Mammary epithelial cell (primary cell): ENCODE results near the gene STK32B.

ENCODE experiments used
- CTCF ChIP-seq, 2 donors: IDR thresholded peaks in 1 of 2; conservative IDR thresholded peaks in 1 of 2; 2 replicates each; pipeline ENCODE4 v1.5.1; 2011 to 2012; ENCODE audit warnings: inconsistent platforms in 2 of 2, low read length in 2 of 2, mild to moderate bottlenecking in 2 of 2, control low read depth in 1 of 2, low read depth in 1 of 2; ENCODE audit not compliant: insufficient read depth in 1 of 2; ENCODE audit errors: extremely low read depth in 1 of 2
- EZH2 ChIP-seq: IDR thresholded peaks from 2 replicates; pipeline ENCODE4 v1.6.1; 2012; ENCODE audit warnings: low read length, inconsistent platforms, borderline replicate concordance

GRCh38 chr4:5465956-5466355 is 414.7 kb downstream of the STK32B start:
- no peak for TF ChIP-seq CTCF (conservative IDR thresholded peaks at IDR 0.05 in 1 of 2, IDR thresholded peaks at IDR 0.05 in 1 of 2; ENCODE audit: extremely low read depth in 1 of 2, insufficient read depth in 1 of 2, low read depth in 1 of 2, low read length in 2 of 2)
- no peak for TF ChIP-seq EZH2
